ENCODE data around the gene ELOVL5. TPM values are rescaled to one million over a fixed set of nuclear protein-coding genes. Genes with fewer than 3 reads are reported as not detected.
A peak's percentile ranks its signal among the peaks of the same experiment; 100 is the strongest.
"Not testable (repeated sequence)": the region's sequence is repeated elsewhere in the genome, so short reads cannot be mapped to it uniquely, and the experiment has no call there.

The ELOVL5 gene
- total RNA-seq, 1 experiment from 2014 or later = 82.7 TPM

GRCh38 chr6:53320964-53321363, 27.8 kb downstream of the ELOVL5 start:
- Histone ChIP-seq H2AFZ (ENCODE audit: low read length) (no peak overlapping the region), H3K27ac (ENCODE audit: low read length) (no peak overlapping the region), H3K4me1 (ENCODE audit: low read length) (peaks cover 5% of the 10 kb centered on the region; the same call in 1 of the 2 replicates), H3K9me2 (replicated peaks; ENCODE audit: insufficient read depth, low read length) (no peaks in the 10 kb centered on the region), H3K36me3 (ENCODE audit: insufficient read depth, low read length) (no peaks in the 10 kb centered on the region), H4K20me1 (ENCODE audit: insufficient read depth, low read depth, low read length) (peaks cover 44% of the 10 kb centered on the region), H3K79me2 (ENCODE audit: low read length) (peaks cover 87% of the 10 kb centered on the region), H3K27me3 (ENCODE audit: low read length) (no peaks in the 10 kb centered on the region), H3K4me2 (ENCODE audit: low read depth, low read length, poor library complexity, severe bottlenecking) (no peak overlapping the region), H3K9me3 (ENCODE audit: low read length) (no peaks in the 10 kb centered on the region), H3K9ac (ENCODE audit: low read length) (no peak overlapping the region), H3K4me3 (ENCODE audit: low read length) (no peak overlapping the region)
- DNase-seq = no peak

DNA sequence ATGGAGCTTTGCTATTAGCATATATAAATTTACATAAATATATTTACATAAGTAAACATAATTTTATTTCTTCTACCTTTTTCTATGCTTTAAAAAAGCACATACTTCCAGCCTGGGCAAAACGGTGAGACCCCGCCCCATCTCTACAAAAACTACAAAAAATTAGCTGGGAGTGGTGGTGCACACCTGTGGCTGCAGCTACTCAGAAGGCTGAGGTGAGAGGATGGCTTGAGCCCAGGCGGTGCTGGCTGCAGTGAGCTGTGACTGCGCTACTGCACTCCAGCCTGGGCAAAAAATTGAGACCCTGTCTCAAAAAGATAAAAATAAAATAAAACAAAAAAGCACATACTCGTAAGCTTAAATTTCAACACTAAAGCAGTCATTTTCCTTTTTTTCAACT, 30.3 kb downstream of the ELOVL5 start:
- Histone ChIP-seq H4K20me1 (ENCODE audit: insufficient read depth, low read depth, low read length) (peaks cover 55% of the 10 kb centered on the region), H3K27ac (ENCODE audit: low read length) (no peak overlapping the region)

GRCh38 chr6:53317861-53318260, 30.9 kb downstream of the ELOVL5 start:
- Histone ChIP-seq H3K9me2 (replicated peaks; ENCODE audit: insufficient read depth, low read length) (no peaks in the 10 kb centered on the region), H3K9me3 (ENCODE audit: low read length) (no peaks in the 10 kb centered on the region), H3K79me2 (ENCODE audit: low read length) (peaks cover 90% of the 10 kb centered on the region), H3K36me3 (ENCODE audit: insufficient read depth, low read length) (no peaks in the 10 kb centered on the region), H3K27ac (ENCODE audit: low read length) (no peak overlapping the region), H3K9ac (ENCODE audit: low read length) (no peak overlapping the region), H3K4me1 (ENCODE audit: low read length) (peaks cover 10% of the 10 kb centered on the region), H3K4me3 (ENCODE audit: low read length) (no peak overlapping the region), H3K27me3 (ENCODE audit: low read length) (no peaks in the 10 kb centered on the region), H4K20me1 (ENCODE audit: insufficient read depth, low read depth, low read length) (peaks cover 58% of the 10 kb centered on the region), H2AFZ (ENCODE audit: low read length) (no peak overlapping the region), H3K4me2 (ENCODE audit: low read depth, low read length, poor library complexity, severe bottlenecking) (no peak overlapping the region)
- no peak for DNase-seq

More for the DNA sequence above, 30.3 kb downstream of the ELOVL5 start:
- Histone ChIP-seq H3K9ac (ENCODE audit: low read length) (no peak overlapping the region), H2AFZ (ENCODE audit: low read length) (no peak overlapping the region), H3K27me3 (ENCODE audit: low read length) (no peaks in the 10 kb centered on the region), H3K36me3 (ENCODE audit: insufficient read depth, low read length) (no peaks in the 10 kb centered on the region), H3K4me1 (ENCODE audit: low read length) (peaks cover 5% of the 10 kb centered on the region; the same call in 1 of the 2 replicates), H3K79me2 (ENCODE audit: low read length) (peaks cover 90% of the 10 kb centered on the region), H3K4me2 (ENCODE audit: low read depth, low read length, poor library complexity, severe bottlenecking) (no peak overlapping the region), H3K9me3 (ENCODE audit: low read length) (no peaks in the 10 kb centered on the region), H3K9me2 (replicated peaks; ENCODE audit: insufficient read depth, low read length) (no peaks in the 10 kb centered on the region), H3K4me3 (ENCODE audit: low read length) (no peak overlapping the region)
- no peak for DNase-seq

DNA sequence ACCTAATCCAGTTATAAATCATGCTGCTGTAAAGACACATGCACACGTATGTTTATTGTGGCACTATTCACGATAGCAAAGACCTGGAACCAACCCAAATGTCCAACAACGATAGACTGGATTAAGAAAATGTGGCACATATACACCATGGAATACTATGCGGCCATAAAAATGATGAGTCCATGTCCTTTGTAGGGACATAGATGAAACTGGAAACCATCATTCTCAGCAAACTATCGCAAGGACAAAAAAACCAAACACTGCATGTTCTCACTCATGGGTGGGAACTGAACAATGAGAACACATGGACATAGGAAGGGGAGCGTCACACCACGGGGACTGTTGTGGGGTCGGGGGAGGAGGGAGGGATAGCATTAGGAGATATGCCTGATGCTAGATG, 31.5 kb downstream of the ELOVL5 start:
- Histone ChIP-seq H3K4me1 (ENCODE audit: low read length) (peaks cover 15% of the 10 kb centered on the region), H3K79me2 (ENCODE audit: low read length) (peaks cover 90% of the 10 kb centered on the region)
- not testable (repeated sequence) for H3K9ac ChIP-seq (ENCODE audit: low read length)

DNA sequence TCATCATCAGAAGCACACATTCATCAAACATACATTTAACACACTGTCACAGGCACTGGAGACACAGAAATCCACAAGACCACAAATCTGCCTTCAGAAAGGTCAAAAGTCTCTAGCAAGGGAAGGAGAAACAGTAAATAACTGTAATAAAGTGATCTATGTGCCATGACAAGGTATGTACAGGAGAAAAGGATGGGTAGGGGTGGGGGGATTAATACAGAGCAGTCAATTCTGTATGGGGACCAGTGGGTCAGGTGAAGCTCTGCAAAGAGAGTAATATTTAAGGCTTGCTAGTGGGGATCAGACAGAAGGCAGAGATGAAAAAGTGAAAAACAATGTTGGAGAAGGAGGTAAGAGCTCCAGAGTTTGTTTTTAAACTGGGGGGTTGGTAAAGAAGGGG, 32.6 kb downstream of the ELOVL5 start:
- Histone ChIP-seq H3K27ac (ENCODE audit: low read length) (no peak overlapping the region), H3K79me2 (ENCODE audit: low read length) (peaks cover 90% of the 10 kb centered on the region), H4K20me1 (ENCODE audit: insufficient read depth, low read depth, low read length) (peaks cover 55% of the 10 kb centered on the region), H2AFZ (ENCODE audit: low read length) (no peak overlapping the region), H3K4me2 (ENCODE audit: low read depth, low read length, poor library complexity, severe bottlenecking) (no peak overlapping the region), H3K9ac (ENCODE audit: low read length) (no peak overlapping the region), H3K9me2 (replicated peaks; ENCODE audit: insufficient read depth, low read length) (no peaks in the 10 kb centered on the region), H3K4me3 (ENCODE audit: low read length) (no peak overlapping the region), H3K9me3 (ENCODE audit: low read length) (no peaks in the 10 kb centered on the region), H3K36me3 (ENCODE audit: insufficient read depth, low read length) (no peaks in the 10 kb centered on the region), H3K4me1 (ENCODE audit: low read length) (peaks cover 24% of the 10 kb centered on the region), H3K27me3 (ENCODE audit: low read length) (no peaks in the 10 kb centered on the region)
- DNase-seq = no peak

More for the DNA sequence above, 31.5 kb downstream of the ELOVL5 start:
- not testable (repeated sequence) for H3K9me3 ChIP-seq (ENCODE audit: low read length); H3K36me3 ChIP-seq (ENCODE audit: insufficient read depth, low read length); H3K9me2 ChIP-seq (replicated peaks; ENCODE audit: insufficient read depth, low read length); H3K4me2 ChIP-seq (ENCODE audit: low read depth, low read length, poor library complexity, severe bottlenecking); H3K4me3 ChIP-seq (ENCODE audit: low read length); DNase-seq; H2AFZ ChIP-seq (ENCODE audit: low read length); H3K27ac ChIP-seq (ENCODE audit: low read length); H3K27me3 ChIP-seq (ENCODE audit: low read length)
- peaks cover 55% of the 10 kb centered on the region for H4K20me1 ChIP-seq (ENCODE audit: insufficient read depth, low read depth, low read length)

DNA sequence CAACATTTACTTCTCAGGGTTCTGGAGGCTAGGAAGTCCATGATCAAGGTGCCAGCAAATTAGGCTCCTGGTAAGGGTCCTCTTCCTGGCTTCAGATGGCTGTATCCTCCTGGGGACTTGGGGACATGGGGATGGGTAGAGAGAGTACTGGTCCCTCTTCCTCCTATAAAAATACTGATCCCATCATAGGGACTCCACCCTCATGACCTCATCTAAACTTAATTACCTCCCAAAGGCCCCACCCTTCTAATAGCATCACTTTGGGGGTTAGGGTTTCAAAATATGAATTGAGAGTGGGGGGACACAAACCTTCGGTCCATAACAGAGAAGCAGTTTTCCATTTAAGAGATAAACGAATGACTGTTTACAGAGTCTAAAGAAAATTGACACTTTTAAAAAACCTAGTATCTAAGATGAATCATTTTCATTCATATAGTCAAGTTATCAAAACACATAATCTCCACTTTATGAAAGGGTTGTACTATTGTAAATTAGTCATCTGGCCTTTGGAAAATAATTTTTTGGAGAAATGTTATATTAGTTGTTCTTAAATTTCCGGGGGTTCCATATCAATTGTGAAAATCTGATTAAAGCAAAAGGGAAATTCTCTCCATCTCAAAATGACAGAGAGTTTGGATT, 33.5 kb downstream of the ELOVL5 start:
- H3K4me3 ChIP-seq (ENCODE audit: low read length) = no peak overlapping the region
- H3K27me3 ChIP-seq (ENCODE audit: low read length) = no peaks in the 10 kb centered on the region
- no peak for DNase-seq
- H3K4me2 ChIP-seq (ENCODE audit: low read depth, low read length, poor library complexity, severe bottlenecking) = no peak overlapping the region
- no peaks in the 10 kb centered on the region for H3K9me3 ChIP-seq (ENCODE audit: low read length)
- peaks cover 91% of the 10 kb centered on the region for H3K79me2 ChIP-seq (ENCODE audit: low read length)
- no peak overlapping the region for H2AFZ ChIP-seq (ENCODE audit: low read length)
- peaks cover 60% of the 10 kb centered on the region for H4K20me1 ChIP-seq (ENCODE audit: insufficient read depth, low read depth, low read length)
- peaks cover 33% of the 10 kb centered on the region for H3K4me1 ChIP-seq (ENCODE audit: low read length)
- H3K27ac ChIP-seq (ENCODE audit: low read length) = no peak overlapping the region
- no peaks in the 10 kb centered on the region for H3K36me3 ChIP-seq (ENCODE audit: insufficient read depth, low read length)
- H3K9me2 ChIP-seq (replicated peaks; ENCODE audit: insufficient read depth, low read length) = no peaks in the 10 kb centered on the region
- no peak overlapping the region for H3K9ac ChIP-seq (ENCODE audit: low read length)

GRCh38 chr6:53313784-53314400, 34.9 kb downstream of the ELOVL5 start:
- H3K79me2 ChIP-seq (ENCODE audit: low read length) = peaks cover 95% of the 10 kb centered on the region
- no peak for DNase-seq
- peaks cover 46% of the 10 kb centered on the region for H3K4me1 ChIP-seq (ENCODE audit: low read length)
- H3K27me3 ChIP-seq (ENCODE audit: low read length) = no peaks in the 10 kb centered on the region
- H3K9ac ChIP-seq (ENCODE audit: low read length) = no peak overlapping the region
- no peaks in the 10 kb centered on the region for H3K9me2 ChIP-seq (replicated peaks; ENCODE audit: insufficient read depth, low read length)
- no peaks in the 10 kb centered on the region for H3K36me3 ChIP-seq (ENCODE audit: insufficient read depth, low read length)
- H2AFZ ChIP-seq (ENCODE audit: low read length) = no peak overlapping the region
- no peak overlapping the region for H3K4me2 ChIP-seq (ENCODE audit: low read depth, low read length, poor library complexity, severe bottlenecking)
- peaks cover 67% of the 10 kb centered on the region for H4K20me1 ChIP-seq (ENCODE audit: insufficient read depth, low read depth, low read length)
- H3K27ac ChIP-seq (ENCODE audit: low read length) = no peak overlapping the region
- no peak overlapping the region for H3K4me3 ChIP-seq (ENCODE audit: low read length)
- no peaks in the 10 kb centered on the region for H3K9me3 ChIP-seq (ENCODE audit: low read length)

DNA sequence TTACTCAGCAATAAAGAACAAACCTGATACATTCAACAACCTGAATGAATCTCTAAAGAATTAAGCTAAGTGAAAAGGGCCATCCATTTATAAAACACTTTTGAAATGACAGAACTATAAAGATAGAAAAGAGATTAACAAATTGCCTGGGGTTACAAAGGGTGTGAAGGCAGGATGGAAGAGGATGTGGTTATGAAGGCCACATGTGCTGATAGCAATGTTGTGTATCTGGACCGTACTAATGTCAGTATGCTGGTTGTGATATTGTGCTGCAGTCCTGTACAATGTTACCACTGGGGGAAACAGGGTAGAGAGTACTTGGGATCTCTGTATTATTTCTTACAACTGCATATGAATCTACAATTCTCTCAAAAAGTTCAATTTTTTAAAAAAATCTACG, 36.4 kb downstream of the ELOVL5 start:
- Histone ChIP-seq H3K4me2 (ENCODE audit: low read depth, low read length, poor library complexity, severe bottlenecking) (no peak overlapping the region), H3K4me3 (ENCODE audit: low read length) (no peak overlapping the region), H3K9ac (ENCODE audit: low read length) (no peak overlapping the region), H2AFZ (ENCODE audit: low read length) (no peak overlapping the region), H4K20me1 (ENCODE audit: insufficient read depth, low read depth, low read length) (peaks cover 74% of the 10 kb centered on the region), H3K27ac (ENCODE audit: low read length) (peak overlapping the region; percentile 9; the same call in 1 of the 2 replicates), H3K9me2 (replicated peaks; ENCODE audit: insufficient read depth, low read length) (no peaks in the 10 kb centered on the region), H3K79me2 (ENCODE audit: low read length) (peaks cover 100% of the 10 kb centered on the region), H3K4me1 (ENCODE audit: low read length) (peaks cover 62% of the 10 kb centered on the region), H3K36me3 (ENCODE audit: insufficient read depth, low read length) (no peaks in the 10 kb centered on the region), H3K27me3 (ENCODE audit: low read length) (no peaks in the 10 kb centered on the region), H3K9me3 (ENCODE audit: low read length) (no peaks in the 10 kb centered on the region)
- no peak for DNase-seq
